Stimulated activated CD4-positive, alpha-beta T cell treated with anti-CD3 and anti-CD28 coated beads, Interleukin-15, amount 100 ng/mL, for 1 hour (primary cell): ENCODE measurements around the gene ATXN7L3B.

Source experiments
- DNase-seq, 2 donors: peaks; one replicate each; pipeline ENCODE4 v3.0.0-alpha.2; 2020; ENCODE audit warnings: low read depth in 1 of 2, low spot score in 1 of 2

Gene ATXN7L3B

DNA sequence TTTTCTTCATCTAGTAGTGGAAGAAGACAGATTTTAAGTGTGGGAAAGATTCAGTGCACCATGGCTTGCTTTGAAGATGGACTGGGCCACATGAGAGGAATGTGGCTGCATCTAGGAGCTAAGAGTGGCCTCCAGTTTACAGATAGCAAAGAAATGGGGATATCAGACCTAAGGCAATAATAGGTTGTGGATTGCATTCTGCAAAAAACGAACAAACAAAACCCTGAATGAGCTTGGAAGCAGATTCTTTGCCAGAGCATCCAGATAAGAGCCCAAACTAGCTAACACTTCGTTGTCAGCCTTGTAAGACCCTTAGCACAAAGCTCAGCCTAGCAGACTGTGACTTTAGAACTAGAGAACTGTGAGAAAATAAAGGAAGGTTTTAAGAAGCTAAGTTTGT, 9.6 kb downstream of the ATXN7L3B start:
- no peak for DNase-seq

DNA sequence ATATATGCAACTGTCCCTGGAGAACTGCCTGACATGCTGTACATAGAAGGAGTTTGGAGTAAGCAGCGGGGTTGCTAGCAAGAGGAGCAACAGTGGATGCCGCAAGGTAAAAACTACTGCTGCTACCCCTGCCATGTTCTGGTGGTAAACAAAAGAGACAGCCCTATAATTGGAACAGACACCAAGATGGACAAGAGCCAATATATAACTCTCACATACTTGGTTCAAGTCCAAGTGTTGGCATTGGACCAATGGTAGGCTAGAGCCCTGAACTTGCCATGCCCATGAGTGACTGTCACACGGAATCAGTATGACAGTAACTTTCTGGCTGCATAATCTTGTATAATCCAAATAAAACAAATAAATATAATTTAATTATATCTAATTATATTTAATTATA, 13.7 kb downstream of the ATXN7L3B start:
- no peak for DNase-seq

DNA sequence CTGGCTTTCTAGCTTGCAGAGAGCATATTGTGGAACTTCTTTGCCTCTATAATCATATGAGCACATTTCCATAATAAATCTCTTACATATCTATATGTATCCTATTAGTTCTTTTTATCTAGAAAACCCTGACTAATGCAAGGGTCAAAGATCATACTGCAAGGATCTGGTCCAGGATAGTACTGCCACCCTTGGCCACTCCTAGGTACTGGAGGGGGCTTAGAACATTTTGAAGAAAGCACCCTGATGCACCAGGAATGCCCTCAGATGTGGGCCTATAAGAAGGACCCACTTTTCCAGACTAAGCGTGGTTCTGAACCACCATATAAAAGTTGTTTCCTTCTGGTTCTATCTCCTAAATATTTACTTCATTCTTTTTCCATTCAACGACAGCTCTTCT, 14.6 kb downstream of the ATXN7L3B start:
- no peak for DNase-seq

DNA sequence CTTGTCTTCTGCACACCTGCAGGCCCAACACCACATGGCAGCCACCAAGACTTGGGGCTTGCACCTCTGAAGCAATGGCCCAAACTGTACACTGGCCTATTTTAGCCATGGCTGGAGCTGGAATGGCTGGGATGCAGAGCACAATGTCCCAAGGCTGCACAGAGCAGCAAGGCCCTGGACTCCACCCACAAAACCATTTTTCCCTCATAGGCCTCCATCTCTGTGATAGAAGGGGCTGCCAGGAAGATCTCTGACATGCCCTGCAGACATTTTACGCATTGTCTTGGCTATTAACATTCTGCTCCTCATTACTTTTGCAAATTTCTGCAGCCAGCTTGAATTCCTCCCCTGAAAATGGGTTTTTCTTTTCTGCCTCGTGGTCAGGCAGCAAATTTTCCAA, 22.1 kb downstream of the ATXN7L3B start:
- DNase-seq: no peak

DNA sequence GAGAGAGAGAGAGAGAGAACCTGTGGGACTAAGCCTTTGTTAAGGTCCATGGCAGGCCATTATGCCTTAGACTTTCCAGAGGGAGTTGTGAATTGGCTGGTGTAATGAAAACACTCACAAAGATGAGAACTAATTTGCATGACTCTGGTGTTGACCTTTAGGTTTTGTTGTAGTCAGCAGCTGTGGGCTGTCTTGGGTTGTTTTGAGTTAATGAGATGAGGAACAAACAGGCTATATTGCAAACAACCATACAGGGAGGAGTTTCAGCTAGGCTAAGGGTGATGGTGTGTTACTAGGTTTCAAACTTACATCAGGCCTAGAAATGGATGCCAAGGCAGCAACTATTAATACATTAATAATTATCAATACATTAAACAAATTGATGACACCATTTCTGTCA, 26.3 kb downstream of the ATXN7L3B start:
- DNase-seq: no peak

DNA sequence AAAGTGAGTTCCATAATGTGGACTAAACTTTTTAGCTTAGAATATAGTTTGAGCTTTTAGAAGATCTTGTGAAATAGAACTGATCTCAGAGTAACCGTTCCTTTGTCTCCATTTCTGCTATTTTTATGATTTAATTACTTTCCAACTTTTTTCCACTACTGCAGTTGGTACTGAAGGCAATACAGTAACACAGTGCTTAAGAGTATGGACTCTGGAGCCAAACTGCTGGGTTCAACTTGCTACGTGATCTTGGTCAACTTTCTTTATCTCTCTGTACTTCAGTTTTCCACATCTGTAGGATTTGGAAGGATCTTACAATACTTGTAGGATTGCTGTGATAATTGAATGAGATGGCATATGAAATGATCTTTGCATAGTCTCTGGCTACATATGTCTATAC, 40.9 kb downstream of the ATXN7L3B start:
- DNase-seq: no peak

DNA sequence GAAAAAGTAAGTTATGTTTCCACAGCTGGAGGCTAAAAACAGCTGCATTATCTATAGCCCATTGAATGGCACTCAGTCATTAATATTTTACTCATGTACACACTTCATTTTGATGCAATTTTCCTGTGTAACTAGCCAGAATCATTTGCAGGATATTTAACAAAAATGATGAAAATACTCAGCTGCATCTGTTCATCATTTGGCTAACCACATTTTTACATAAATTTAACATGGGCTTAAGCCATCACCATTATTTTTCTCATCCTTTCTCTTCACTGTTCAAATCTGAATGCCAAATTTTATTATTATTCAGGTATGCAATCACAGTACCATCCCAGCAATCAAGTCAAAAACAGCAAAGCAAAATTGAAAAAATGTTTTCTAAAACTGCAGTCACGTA, 41.8 kb downstream of the ATXN7L3B start:
- no peak for DNase-seq

DNA sequence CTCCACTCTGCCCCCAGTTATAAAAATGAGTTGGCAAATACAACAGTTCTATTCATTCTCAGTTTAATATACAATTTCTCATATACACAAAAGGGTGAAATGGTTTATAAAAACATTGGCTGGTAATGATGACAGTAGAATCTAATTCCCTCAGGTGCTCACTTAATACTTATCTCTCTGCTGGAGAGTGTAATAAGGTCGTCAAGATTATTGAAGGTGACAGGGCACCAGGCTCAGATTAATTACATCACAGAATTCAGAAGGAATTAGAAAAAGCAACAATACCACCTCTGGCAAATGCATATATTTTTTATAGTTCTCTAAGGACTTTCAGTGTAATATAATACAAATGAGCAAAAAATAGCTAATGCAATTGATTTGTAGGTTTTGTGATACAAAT, 42.3 kb downstream of the ATXN7L3B start:
- DNase-seq: no peak

DNA sequence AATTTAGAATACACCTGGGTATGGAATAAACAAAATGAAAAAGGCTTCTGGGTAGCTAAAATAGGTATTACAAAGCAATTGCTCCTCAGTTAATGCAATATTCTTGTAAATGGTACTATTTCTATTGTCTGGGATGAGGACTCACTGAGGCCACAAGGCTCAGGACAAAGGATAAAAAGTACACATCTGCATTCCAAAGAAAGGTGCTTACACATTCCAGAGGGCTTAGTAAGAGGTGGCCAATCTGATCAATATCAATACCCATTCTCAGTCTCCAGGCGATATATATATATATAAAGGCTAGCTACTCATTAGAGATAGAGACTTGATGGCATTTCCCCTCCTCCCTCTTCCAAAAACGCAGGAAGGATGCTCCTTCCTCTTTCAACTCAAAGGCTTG, 43.8 kb downstream of the ATXN7L3B start:
- DNase-seq: no peak

DNA sequence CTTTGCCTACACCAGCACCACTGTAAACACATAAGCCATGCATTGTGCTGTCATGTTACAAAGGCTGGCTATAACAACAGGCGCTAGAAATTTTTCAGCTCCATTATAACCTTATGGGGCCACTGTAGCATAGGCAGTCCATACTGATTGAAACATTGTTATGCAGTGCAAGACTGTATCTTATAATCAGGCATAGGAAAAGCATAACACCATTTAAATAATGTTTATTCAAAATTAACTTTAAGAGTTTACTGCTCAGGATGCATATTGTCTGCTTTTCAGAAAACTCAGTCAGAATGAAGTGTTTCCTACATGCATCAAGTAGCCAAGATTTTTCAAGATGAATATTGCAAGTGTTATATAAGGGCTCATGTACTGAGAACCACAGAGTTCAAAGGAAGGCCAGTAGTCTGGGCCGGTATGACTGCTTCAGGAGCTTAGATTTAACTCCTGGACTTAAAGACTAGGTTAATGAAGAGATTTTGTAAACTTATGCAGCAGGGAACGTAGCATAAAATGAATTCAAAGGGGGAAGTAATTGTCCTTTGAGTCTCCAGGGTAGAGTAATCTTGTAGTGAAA, 46.9 kb downstream of the ATXN7L3B start:
- DNase-seq: no peak

DNA sequence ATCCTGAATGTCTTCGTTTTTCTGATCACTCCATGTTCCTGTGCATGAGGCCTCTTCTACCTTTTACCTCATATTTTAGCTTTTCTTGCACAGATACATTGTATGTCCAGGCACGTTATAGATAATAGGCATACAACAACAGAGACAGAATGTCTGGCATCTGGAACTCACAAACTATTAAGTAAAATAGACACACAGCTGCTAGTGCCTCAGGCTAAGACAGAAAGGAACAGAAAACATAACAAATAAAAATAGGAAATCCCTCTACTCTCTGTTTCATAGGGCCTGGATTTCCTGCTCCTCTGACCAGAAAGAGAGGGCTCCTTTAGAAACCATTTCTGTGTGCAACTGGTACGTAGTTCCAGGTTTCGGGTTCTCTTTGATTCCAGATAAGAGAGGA, 48.6 kb downstream of the ATXN7L3B start:
- no peak for DNase-seq
